ENCODE data around the gene PNPLA1. TPM values are rescaled to one million over a fixed set of nuclear protein-coding genes. Genes with fewer than 3 reads are reported as not detected.

The PNPLA1 gene
- polyA plus RNA-seq, 4 donors, result 0.55 to 2.7 (median 1.9) TPM

DNA sequence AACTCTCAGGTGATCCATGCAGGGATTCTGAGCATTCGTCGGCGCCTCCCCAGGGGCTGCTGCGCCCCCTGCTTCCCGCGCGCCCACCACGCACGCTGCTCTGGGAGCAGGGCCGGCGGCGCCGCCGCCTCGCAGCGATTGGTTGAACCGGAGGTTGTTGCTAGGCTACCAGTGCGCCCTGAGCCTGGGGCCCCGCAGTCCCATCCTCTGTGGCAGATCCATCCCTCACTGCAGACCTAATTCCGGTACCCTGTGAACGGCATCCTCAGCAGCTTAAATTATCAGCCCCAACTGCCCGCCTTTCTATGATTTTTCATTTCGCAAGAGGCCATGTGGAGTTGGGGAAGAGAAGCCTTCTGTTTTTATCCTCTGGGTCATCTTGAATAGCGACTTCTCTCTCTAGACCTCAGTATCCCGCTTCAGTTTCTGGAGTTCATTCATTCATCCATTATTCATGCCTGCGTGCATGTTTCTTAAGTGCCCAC, 15.4 kb downstream of the PNPLA1 start:
- FAIRE-seq, result no peak
- no peaks in the 10 kb centered on the region for H3K9me3 ChIP-seq (ENCODE audit: control insufficient read depth in 2 of 2, insufficient read depth in 1 of 2, low read depth in 1 of 2, low read length in 1 of 2)
- H3K27me3 ChIP-seq (ENCODE audit: control insufficient read depth in 3 of 3, insufficient read depth in 3 of 3, low read length in 3 of 3), result peaks cover 0 to 33% (median 7%) of the 10 kb centered on the region in 3 donors
- no peaks in the 10 kb centered on the region for H3K36me3 ChIP-seq (ENCODE audit: control insufficient read depth in 3 of 3, insufficient read depth in 2 of 3, low read depth in 1 of 3, low read length in 3 of 3)
- no peak overlapping the region for H3K27ac ChIP-seq (ENCODE audit: low read depth in 1 of 3, low read length in 2 of 3)
- 14 to 45% (median 42%) methylated on average over 25 to 26 of the region's 26 CpGs for WGBS, 3 donors
- H3K4me1 ChIP-seq (ENCODE audit: control insufficient read depth in 3 of 3, insufficient read depth in 2 of 3, low read depth in 1 of 3, low read length in 2 of 3), result peaks cover 0 to 12% (median 2%) of the 10 kb centered on the region in 3 donors
- no peak overlapping the region for H3K4me3 ChIP-seq (ENCODE audit: low read depth in 1 of 3, low read length in 3 of 3)
- DNase-seq, result no peak

DNA sequence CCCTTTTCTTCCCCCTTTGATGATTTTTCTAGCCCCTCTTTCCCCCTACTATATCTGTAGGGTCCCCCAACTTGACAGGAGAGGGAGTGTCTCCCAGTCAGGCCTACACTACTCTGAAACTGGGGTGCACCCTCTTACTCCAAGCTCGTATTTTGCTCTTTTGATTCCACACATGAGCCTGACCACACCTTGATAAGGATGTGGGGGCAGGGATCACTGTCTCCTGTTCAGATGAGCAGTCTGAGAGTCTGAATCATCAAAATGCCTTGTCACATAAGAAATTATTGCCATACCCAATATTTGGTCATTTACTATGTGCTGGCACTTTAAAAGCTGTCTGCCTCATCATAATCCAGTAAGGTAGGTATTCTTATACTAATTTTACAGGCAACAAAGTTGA, 15.9 kb downstream of the PNPLA1 start:
- Histone ChIP-seq H3K4me1 (ENCODE audit: control insufficient read depth in 3 of 3, insufficient read depth in 2 of 3, low read depth in 1 of 3, low read length in 2 of 3) (peaks cover 0 to 18% (median 4%) of the 10 kb centered on the region in 3 donors), H3K27ac (ENCODE audit: low read depth in 1 of 3, low read length in 2 of 3) (no peak overlapping the region), H3K27me3 (ENCODE audit: control insufficient read depth in 3 of 3, insufficient read depth in 3 of 3, low read length in 3 of 3) (peaks cover 0 to 33% (median 7%) of the 10 kb centered on the region in 3 donors), H3K9me3 (ENCODE audit: control insufficient read depth in 2 of 2, insufficient read depth in 1 of 2, low read depth in 1 of 2, low read length in 1 of 2) (no peaks in the 10 kb centered on the region), H3K36me3 (ENCODE audit: control insufficient read depth in 3 of 3, insufficient read depth in 2 of 3, low read depth in 1 of 3, low read length in 3 of 3) (no peaks in the 10 kb centered on the region), H3K4me3 (ENCODE audit: low read depth in 1 of 3, low read length in 3 of 3) (no peak overlapping the region)
- peak in 1 of 2 donors; percentile 45 for DNase-seq
- FAIRE-seq, result no peak
- 28 to 70% (median 35%) methylated on average over 1 of the region's 1 CpG for WGBS, 3 donors

DNA sequence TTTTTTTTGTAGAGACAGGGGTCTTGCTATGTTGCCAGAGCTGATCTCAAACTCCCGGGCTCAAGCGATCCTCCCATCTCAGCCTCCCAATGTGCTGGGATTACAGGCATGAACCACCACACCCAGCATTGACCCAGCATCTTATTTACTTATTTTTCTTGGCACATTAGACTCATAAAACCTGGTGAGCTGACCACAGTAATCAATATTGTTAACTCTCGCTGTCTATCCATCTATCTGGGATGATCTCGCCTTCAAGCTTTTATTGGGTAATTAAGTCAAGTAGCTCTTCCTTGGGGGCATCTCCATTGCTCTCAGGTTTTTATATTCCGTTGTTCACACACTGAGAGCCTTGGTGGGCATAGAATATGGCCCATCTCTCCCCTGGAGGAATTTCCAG, 17.0 kb downstream of the PNPLA1 start:
- FAIRE-seq (no peak), DNase-seq (no peak)
- Histone ChIP-seq H3K9me3 (ENCODE audit: control insufficient read depth in 2 of 2, insufficient read depth in 1 of 2, low read depth in 1 of 2, low read length in 1 of 2) (no peaks in the 10 kb centered on the region), H3K27ac (ENCODE audit: low read depth in 1 of 3, low read length in 2 of 3) (no peak overlapping the region), H3K36me3 (ENCODE audit: control insufficient read depth in 3 of 3, insufficient read depth in 2 of 3, low read depth in 1 of 3, low read length in 3 of 3) (no peaks in the 10 kb centered on the region), H3K4me1 (ENCODE audit: control insufficient read depth in 3 of 3, insufficient read depth in 2 of 3, low read depth in 1 of 3, low read length in 2 of 3) (peaks cover 0 to 27% (median 7%) of the 10 kb centered on the region in 3 donors), H3K27me3 (ENCODE audit: control insufficient read depth in 3 of 3, insufficient read depth in 3 of 3, low read length in 3 of 3) (peaks cover 0 to 33% (median 7%) of the 10 kb centered on the region in 3 donors), H3K4me3 (ENCODE audit: low read depth in 1 of 3, low read length in 3 of 3) (no peak overlapping the region)
- 70 to 78% (median 75%) methylated on average over 5 of the region's 5 CpGs for WGBS, 3 donors

DNA sequence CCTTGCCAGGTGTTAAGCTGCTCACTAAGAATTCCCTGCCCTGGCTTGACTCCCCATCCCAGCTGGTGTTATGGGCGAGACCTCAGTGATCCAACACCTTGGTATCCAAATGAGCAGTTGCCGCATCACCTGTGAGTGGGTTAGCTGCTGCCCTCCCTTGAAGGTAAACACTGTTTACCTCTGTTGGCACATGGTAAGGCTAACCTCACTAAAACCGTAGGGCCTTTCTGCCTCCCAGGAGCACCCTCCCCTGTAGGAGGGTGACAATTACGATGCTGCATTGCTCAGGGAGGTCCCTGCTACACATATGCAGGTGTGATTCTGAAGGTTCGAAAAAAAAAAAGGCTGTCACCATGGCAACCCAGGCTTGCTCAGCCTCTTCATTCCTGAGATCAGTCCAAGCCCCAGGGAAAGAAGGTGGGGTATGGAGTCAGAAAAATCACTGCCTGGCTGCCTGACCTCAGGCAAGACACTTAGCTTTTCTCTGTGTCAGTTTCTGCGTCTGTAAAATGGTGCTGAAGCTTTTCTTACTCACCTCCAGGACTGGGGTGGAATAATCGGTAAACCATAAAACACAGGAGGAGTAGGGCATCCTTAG, 19.5 kb downstream of the PNPLA1 start:
- H3K27ac ChIP-seq (ENCODE audit: low read depth in 1 of 3, low read length in 2 of 3), result no peak overlapping the region
- no peaks in the 10 kb centered on the region for H3K36me3 ChIP-seq (ENCODE audit: control insufficient read depth in 3 of 3, insufficient read depth in 2 of 3, low read depth in 1 of 3, low read length in 3 of 3)
- FAIRE-seq (no peak), DNase-seq (peak; percentile 27 to 42)
- peaks cover 0 to 37% (median 7%) of the 10 kb centered on the region in 3 donors for H3K4me1 ChIP-seq (ENCODE audit: control insufficient read depth in 3 of 3, insufficient read depth in 2 of 3, low read depth in 1 of 3, low read length in 2 of 3)
- WGBS, 3 donors, result 59 to 74% (median 71%) methylated on average over 7 of the region's 7 CpGs
- no peak overlapping the region for H3K4me3 ChIP-seq (ENCODE audit: low read depth in 1 of 3, low read length in 3 of 3)
- no peaks in the 10 kb centered on the region for H3K9me3 ChIP-seq (ENCODE audit: control insufficient read depth in 2 of 2, insufficient read depth in 1 of 2, low read depth in 1 of 2, low read length in 1 of 2)
- H3K27me3 ChIP-seq (ENCODE audit: control insufficient read depth in 3 of 3, insufficient read depth in 3 of 3, low read length in 3 of 3), result peaks cover 0 to 25% (median 2%) of the 10 kb centered on the region in 3 donors

DNA sequence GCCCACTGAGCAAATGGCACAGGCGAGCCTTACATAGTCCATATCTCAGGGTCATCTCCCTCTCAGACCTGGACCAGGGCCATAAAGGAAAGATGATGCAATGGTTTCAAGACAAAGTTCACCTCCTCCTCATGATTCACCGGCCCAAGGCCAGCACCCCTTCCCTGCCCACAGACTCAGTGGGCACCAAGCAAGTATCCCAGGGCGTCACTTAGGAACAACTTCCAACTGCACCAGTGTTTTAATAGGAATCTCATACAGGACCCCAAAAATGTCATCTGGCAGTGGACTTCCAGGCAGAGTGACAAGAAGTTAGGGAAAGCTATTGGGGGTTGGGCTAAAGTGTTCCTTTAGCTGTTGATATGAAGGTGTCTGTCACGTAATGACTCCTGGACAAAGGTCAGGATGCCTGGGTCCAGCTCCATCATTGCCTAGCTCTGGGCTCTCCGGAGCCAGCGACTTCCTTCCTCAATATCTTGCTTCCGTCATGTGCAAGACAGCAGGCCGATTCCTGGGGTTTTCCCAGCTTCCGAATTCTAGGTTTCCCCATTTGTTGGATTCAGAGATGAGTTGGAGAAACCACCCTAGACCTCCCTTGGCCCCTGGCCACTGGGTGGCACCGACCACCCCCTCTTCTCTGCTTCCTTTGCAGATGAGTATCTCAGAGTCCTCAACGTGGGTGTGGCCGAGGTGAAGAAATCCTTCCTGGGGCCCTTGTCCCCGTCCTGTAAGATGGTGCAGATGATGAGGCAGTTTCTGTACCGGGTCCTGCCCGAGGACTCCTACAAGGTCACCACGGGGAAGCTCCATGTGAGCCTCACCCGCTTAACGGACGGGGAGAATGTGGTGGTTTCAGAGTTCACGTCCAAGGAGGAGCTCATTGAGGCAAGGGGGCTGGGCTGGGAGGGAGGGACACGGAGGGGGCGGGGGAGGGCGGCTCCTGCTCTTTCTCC, 21.1 kb downstream of the PNPLA1 start:
- DNase-seq (peak; percentile 93 to 96), FAIRE-seq (no peak)
- peaks cover 0 to 10% (median 0%) of the 10 kb centered on the region in 3 donors for H3K27me3 ChIP-seq (ENCODE audit: control insufficient read depth in 3 of 3, insufficient read depth in 3 of 3, low read length in 3 of 3)
- peak overlapping the region in 1 of 3 donors; percentile 13 for H3K4me3 ChIP-seq (ENCODE audit: low read depth in 1 of 3, low read length in 3 of 3)
- WGBS, 3 donors, result 19 to 46% (median 31%) methylated on average over 20 to 23 of the region's 23 CpGs
- peaks cover 0 to 2% (median 0%) of the 10 kb centered on the region in 3 donors for H3K36me3 ChIP-seq (ENCODE audit: control insufficient read depth in 3 of 3, insufficient read depth in 2 of 3, low read depth in 1 of 3, low read length in 3 of 3)
- peaks cover 0 to 33% (median 7%) of the 10 kb centered on the region in 3 donors for H3K4me1 ChIP-seq (ENCODE audit: control insufficient read depth in 3 of 3, insufficient read depth in 2 of 3, low read depth in 1 of 3, low read length in 2 of 3)
- H3K9me3 ChIP-seq (ENCODE audit: control insufficient read depth in 2 of 2, insufficient read depth in 1 of 2, low read depth in 1 of 2, low read length in 1 of 2), result no peaks in the 10 kb centered on the region
- peak overlapping the region; percentile 72 to 95 (median 77) for H3K27ac ChIP-seq (ENCODE audit: low read depth in 1 of 3, low read length in 2 of 3)

DNA sequence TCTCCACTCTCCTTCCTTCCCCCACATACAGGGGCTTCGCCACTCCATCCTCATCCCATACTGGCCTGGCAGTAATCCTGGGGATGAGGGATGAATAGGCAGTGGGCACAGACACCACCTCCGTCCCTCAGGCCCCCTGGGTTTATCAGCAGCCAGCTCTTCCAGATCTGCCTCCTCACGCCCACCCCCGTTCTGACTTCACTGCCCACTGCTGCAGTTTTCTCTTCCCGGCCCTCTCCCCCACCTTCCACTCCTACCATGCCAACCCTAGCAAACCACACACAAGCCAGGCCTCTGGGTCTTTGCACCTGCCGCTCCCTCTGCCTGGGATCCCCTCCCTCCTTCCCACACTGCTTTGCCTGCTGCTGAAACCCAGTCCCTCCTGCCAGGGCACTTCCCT, 22.3 kb downstream of the PNPLA1 start:
- H3K9me3 ChIP-seq (ENCODE audit: control insufficient read depth in 2 of 2, insufficient read depth in 1 of 2, low read depth in 1 of 2, low read length in 1 of 2), result no peaks in the 10 kb centered on the region
- no peak for DNase-seq
- WGBS, 3 donors, result 74 to 84% (median 83%) methylated on average over 6 of the region's 6 CpGs
- no peak for FAIRE-seq
- H3K27ac ChIP-seq (ENCODE audit: low read depth in 1 of 3, low read length in 2 of 3), result peak overlapping the region in 1 of 3 donors; percentile 95
- peaks cover 0 to under 1% (median 0%) of the 10 kb centered on the region in 3 donors for H3K27me3 ChIP-seq (ENCODE audit: control insufficient read depth in 3 of 3, insufficient read depth in 3 of 3, low read length in 3 of 3)
- peaks cover 0 to 2% (median 0%) of the 10 kb centered on the region in 3 donors for H3K36me3 ChIP-seq (ENCODE audit: control insufficient read depth in 3 of 3, insufficient read depth in 2 of 3, low read depth in 1 of 3, low read length in 3 of 3)
- H3K4me1 ChIP-seq (ENCODE audit: control insufficient read depth in 3 of 3, insufficient read depth in 2 of 3, low read depth in 1 of 3, low read length in 2 of 3), result peaks cover 0 to 33% (median 7%) of the 10 kb centered on the region in 3 donors
- H3K4me3 ChIP-seq (ENCODE audit: low read depth in 1 of 3, low read length in 3 of 3), result no peak overlapping the region

DNA sequence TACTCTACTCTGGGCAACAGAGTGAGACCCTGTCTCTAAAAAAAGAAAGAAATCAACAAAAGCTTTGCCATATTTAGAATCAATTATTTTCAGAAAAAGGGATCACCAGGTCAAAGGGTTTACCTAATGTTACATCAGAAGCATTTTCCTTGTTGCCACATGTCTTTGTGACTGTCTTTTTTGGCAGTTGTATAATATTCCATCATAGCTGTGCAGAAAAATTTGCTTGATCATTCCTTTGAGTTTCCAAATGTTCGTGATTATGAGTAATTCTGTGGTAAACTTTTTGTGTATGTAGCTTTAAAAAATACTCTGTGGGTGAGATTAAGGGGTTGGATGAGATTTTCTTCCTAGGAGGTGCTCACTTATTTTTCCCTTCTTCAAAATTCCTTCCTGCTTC, 26.4 kb downstream of the PNPLA1 start:
- Histone ChIP-seq H3K27ac (ENCODE audit: low read depth in 1 of 3, low read length in 2 of 3) (no peak overlapping the region), H3K27me3 (ENCODE audit: control insufficient read depth in 3 of 3, insufficient read depth in 3 of 3, low read length in 3 of 3) (no peaks in the 10 kb centered on the region), H3K4me1 (ENCODE audit: control insufficient read depth in 3 of 3, insufficient read depth in 2 of 3, low read depth in 1 of 3, low read length in 2 of 3) (peaks cover 0 to 15% (median 3%) of the 10 kb centered on the region in 3 donors), H3K36me3 (ENCODE audit: control insufficient read depth in 3 of 3, insufficient read depth in 2 of 3, low read depth in 1 of 3, low read length in 3 of 3) (peaks cover 0 to 2% (median 0%) of the 10 kb centered on the region in 3 donors), H3K4me3 (ENCODE audit: low read depth in 1 of 3, low read length in 3 of 3) (no peak overlapping the region), H3K9me3 (ENCODE audit: control insufficient read depth in 2 of 2, insufficient read depth in 1 of 2, low read depth in 1 of 2, low read length in 1 of 2) (no peaks in the 10 kb centered on the region)
- WGBS, 3 donors, result 48 to 77% (median 67%) methylated on average over 1 of the region's 1 CpG
- FAIRE-seq, result no peak
- DNase-seq, result no peak

DNA sequence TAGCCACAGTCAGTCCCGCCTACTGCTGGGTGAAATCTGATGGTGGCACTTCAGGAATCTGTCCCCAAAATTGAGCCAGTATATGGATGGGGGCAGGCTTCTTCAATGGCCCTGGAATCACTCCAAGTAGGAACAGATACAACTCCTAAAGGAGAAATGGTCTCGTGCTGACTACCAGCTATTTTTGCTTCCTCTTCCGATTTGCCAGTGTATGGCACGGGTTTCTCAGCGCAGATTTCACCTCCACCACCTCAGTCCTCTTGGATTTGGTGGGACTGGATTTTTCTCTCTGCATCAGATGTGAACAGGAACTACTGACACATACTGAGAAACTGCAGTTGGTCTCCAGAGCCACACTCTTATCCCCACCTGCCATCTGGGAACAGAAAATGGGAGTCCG, 27.2 kb downstream of the PNPLA1 start:
- Histone ChIP-seq H3K4me1 (ENCODE audit: control insufficient read depth in 3 of 3, insufficient read depth in 2 of 3, low read depth in 1 of 3, low read length in 2 of 3) (peaks cover 0 to 8% (median 0%) of the 10 kb centered on the region in 3 donors), H3K36me3 (ENCODE audit: control insufficient read depth in 3 of 3, insufficient read depth in 2 of 3, low read depth in 1 of 3, low read length in 3 of 3) (peaks cover 0 to 4% (median 0%) of the 10 kb centered on the region in 3 donors), H3K27ac (ENCODE audit: low read depth in 1 of 3, low read length in 2 of 3) (no peak overlapping the region), H3K9me3 (ENCODE audit: control insufficient read depth in 2 of 2, insufficient read depth in 1 of 2, low read depth in 1 of 2, low read length in 1 of 2) (no peaks in the 10 kb centered on the region), H3K27me3 (ENCODE audit: control insufficient read depth in 3 of 3, insufficient read depth in 3 of 3, low read length in 3 of 3) (no peaks in the 10 kb centered on the region), H3K4me3 (ENCODE audit: low read depth in 1 of 3, low read length in 3 of 3) (no peak overlapping the region)
- FAIRE-seq (no peak), DNase-seq (no peak)
- WGBS, 3 donors, result 78 to 86% (median 84%) methylated on average over 6 of the region's 6 CpGs

All from small intestine (tissue), 7 donors.